Endothelial cell (in vitro differentiated cells): ENCODE measurements around the gene LMF1. TPM values are rescaled to one million over a fixed set of nuclear protein-coding genes. Genes with fewer than 3 reads are reported as not detected.
A peak's percentile ranks its signal among the peaks of the same experiment; 100 is the strongest.
"Not testable (repeated sequence)": the region's sequence is repeated elsewhere in the genome, so short reads cannot be mapped to it uniquely, and the experiment has no call there.

Experiments used
- DNase-seq: peaks from one replicate; pipeline ENCODE4 v3.0.0; 2021; ENCODE audit warnings: low spot score
- H3K27ac Mint-ChIP-seq: one replicate; pipeline ENCODE4 v1.8.0; 2021; ENCODE audit warnings: mixed read lengths, inconsistent platforms; ENCODE audit not compliant: unreplicated experiment
- H3K27me3 Mint-ChIP-seq: one replicate; pipeline ENCODE4 v1.8.0; 2021; ENCODE audit warnings: mild to moderate bottlenecking, moderate library complexity, mixed read lengths, inconsistent platforms; ENCODE audit not compliant: unreplicated experiment
- H3K36me3 Mint-ChIP-seq: one replicate; pipeline ENCODE4 v1.8.0; 2021; ENCODE audit warnings: mild to moderate bottlenecking, low read depth, mixed read lengths, inconsistent platforms; ENCODE audit not compliant: unreplicated experiment
- H3K4me1 Mint-ChIP-seq: one replicate; pipeline ENCODE4 v1.8.0; 2021; ENCODE audit warnings: mild to moderate bottlenecking, mixed read lengths, inconsistent platforms; ENCODE audit not compliant: unreplicated experiment
- H3K4me3 Mint-ChIP-seq: one replicate; pipeline ENCODE4 v1.8.0; 2021; ENCODE audit warnings: mild to moderate bottlenecking, mixed read lengths, inconsistent platforms; ENCODE audit not compliant: unreplicated experiment
- H3K9me3 Mint-ChIP-seq: one replicate; pipeline ENCODE4 v1.8.0; 2021; ENCODE audit warnings: mixed read lengths, inconsistent platforms; ENCODE audit not compliant: unreplicated experiment
- CTCF ChIP-seq: fragments of 200-600 bp; sonication (generic); IDR thresholded peaks from one replicate; pipeline ENCODE4 v1.5.0; 2021; ENCODE audit warnings: antibody characterized with exemption; ENCODE audit not compliant: unreplicated experiment
- total RNA-seq: library from RNA; stranded (reverse); fragmentation: NEBNext Ultra II Directional; extraction: Animal tissue kit (Norgen Biotek cat#: 25700); gene quantifications from one replicate; pipeline ENCODE4 v1.2.1, GENCODE V29; 2021; ENCODE audit not compliant: unreplicated experiment

The LMF1 gene
- total RNA-seq, 1 donor from 2014 or later, result 21.7 TPM

- Mint-ChIP-seq H3K27me3 (peaks cover 7% of the 10 kb centered on the region), H3K27ac (no peak overlapping the region), H3K4me3 (no peak overlapping the region), H3K4me1 (peaks cover 7% of the 10 kb centered on the region), H3K9me3 (no peaks in the 10 kb centered on the region), H3K36me3 (peaks cover 3% of the 10 kb centered on the region)
- TF ChIP-seq CTCF, result no peak
- no peak for DNase-seq
These were observed 11.3 kb downstream of the LMF1 start for GRCh38 chr16:959232-960040.

GRCh38 chr16:955766-956165 is 15.0 kb downstream of the LMF1 start:
- not testable (repeated sequence) for H3K27ac Mint-ChIP-seq, H3K4me3 Mint-ChIP-seq, H3K9me3 Mint-ChIP-seq, H3K27me3 Mint-ChIP-seq, H3K4me1 Mint-ChIP-seq, H3K36me3 Mint-ChIP-seq, DNase-seq

GRCh38 chr16:953818-954217 is 17.0 kb downstream of the LMF1 start:
- H3K4me1 Mint-ChIP-seq, DNase-seq, H3K4me3 Mint-ChIP-seq, H3K27ac Mint-ChIP-seq, H3K27me3 Mint-ChIP-seq, H3K9me3 Mint-ChIP-seq: not testable (repeated sequence)
- peaks cover 13% of the 10 kb centered on the region for H3K36me3 Mint-ChIP-seq

GRCh38 chr16:952321-952720 is 18.5 kb downstream of the LMF1 start:
- DNase-seq, result no peak
- Mint-ChIP-seq H3K27me3 (peaks cover 10% of the 10 kb centered on the region), H3K36me3 (peaks cover 14% of the 10 kb centered on the region), H3K4me1 (no peaks in the 10 kb centered on the region), H3K4me3 (no peak overlapping the region), H3K9me3 (no peaks in the 10 kb centered on the region), H3K27ac (peak overlapping the region; percentile 22)
- TF ChIP-seq CTCF, result no peak

- Mint-ChIP-seq H3K4me1 (no peaks in the 10 kb centered on the region), H3K9me3 (no peaks in the 10 kb centered on the region), H3K4me3 (no peak overlapping the region), H3K36me3 (peaks cover 17% of the 10 kb centered on the region), H3K27ac (peak overlapping the region; percentile 20), H3K27me3 (peaks cover 13% of the 10 kb centered on the region)
- TF ChIP-seq CTCF, result no peak
- DNase-seq, result no peak
These were observed 19.0 kb downstream of the LMF1 start for GRCh38 chr16:951660-952301.

GRCh38 chr16:950733-951573 is 19.8 kb downstream of the LMF1 start:
- H3K27me3 Mint-ChIP-seq, result peaks cover 13% of the 10 kb centered on the region
- H3K4me3 Mint-ChIP-seq, DNase-seq, H3K9me3 Mint-ChIP-seq, H3K4me1 Mint-ChIP-seq: not testable (repeated sequence)
- H3K27ac Mint-ChIP-seq, result peak overlapping the region; percentile 20
- H3K36me3 Mint-ChIP-seq, result peaks cover 20% of the 10 kb centered on the region

- not testable (repeated sequence) for H3K9me3 Mint-ChIP-seq, H3K27ac Mint-ChIP-seq, H3K4me3 Mint-ChIP-seq, DNase-seq, H3K4me1 Mint-ChIP-seq
- H3K36me3 Mint-ChIP-seq, result peaks cover 36% of the 10 kb centered on the region
- H3K27me3 Mint-ChIP-seq, result peaks cover 10% of the 10 kb centered on the region
These were observed 22.0 kb downstream of the LMF1 start for GRCh38 chr16:948767-949166.

- not testable (repeated sequence) for H3K9me3 Mint-ChIP-seq, H3K27ac Mint-ChIP-seq
- H3K36me3 Mint-ChIP-seq, result peaks cover 40% of the 10 kb centered on the region
These were observed 22.9 kb downstream of the LMF1 start for GRCh38 chr16:947922-948303.

More at GRCh38 chr16:947922-948303, 22.9 kb downstream of the LMF1 start:
- not testable (repeated sequence) for H3K4me1 Mint-ChIP-seq, H3K4me3 Mint-ChIP-seq, DNase-seq
- H3K27me3 Mint-ChIP-seq, result peaks cover 10% of the 10 kb centered on the region
